Limb (tissue), 2 donors: ENCODE measurements around the gene AASS.
A peak's percentile ranks its signal among the peaks of the same experiment; 100 is the strongest.

Experiments
- DNase-seq, 2 donors: peaks; one replicate each; pipeline ENCODE4 v3.0.0-alpha.2; 2016; ENCODE audit errors: extremely low spot score in 2 of 2

AASS gene

GRCh38 chr7:122046402-122046801 is 97.6 kb downstream of the AASS start:
- no peak for DNase-seq

DNA sequence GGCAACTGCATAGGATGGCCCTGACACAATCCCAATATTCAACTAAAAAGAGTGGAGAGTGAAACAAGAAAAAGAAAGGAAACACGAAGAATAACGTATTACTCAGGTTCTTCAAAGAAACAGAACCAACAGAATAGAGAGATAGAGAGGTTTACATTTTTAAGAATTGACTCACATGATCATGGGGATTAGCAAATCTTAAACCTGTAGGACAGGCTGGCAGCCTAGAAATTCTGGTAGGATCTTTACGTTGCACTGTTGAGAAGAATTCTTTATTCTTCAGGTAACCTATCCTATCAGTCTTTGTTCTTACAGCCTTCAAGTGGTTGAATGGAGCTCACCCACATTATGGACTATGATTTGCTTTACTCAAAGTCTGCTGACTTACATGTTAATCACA is 103.9 kb downstream of the AASS start:
- no peak for DNase-seq

DNA sequence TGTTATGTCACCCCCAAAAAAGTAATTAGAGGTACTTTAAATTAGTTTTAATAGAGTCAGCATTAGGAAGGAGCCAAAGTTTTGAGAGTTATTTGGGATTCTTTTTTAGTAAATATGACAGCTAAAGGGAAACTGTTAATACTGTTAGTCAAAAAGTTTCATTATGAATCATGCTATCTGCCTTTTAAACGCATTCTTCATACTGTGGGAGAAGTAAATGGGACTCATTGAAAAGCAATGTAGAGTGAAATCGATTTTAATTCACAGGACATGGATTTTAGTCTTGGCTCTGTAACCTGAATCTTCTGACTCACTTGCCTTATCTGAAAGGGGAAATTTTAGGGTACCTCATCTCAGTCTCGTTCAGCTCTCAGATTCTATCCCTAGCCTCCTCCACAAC is 105.1 kb downstream of the AASS start:
- peak in 1 of 2 donors; percentile 3 for DNase-seq

DNA sequence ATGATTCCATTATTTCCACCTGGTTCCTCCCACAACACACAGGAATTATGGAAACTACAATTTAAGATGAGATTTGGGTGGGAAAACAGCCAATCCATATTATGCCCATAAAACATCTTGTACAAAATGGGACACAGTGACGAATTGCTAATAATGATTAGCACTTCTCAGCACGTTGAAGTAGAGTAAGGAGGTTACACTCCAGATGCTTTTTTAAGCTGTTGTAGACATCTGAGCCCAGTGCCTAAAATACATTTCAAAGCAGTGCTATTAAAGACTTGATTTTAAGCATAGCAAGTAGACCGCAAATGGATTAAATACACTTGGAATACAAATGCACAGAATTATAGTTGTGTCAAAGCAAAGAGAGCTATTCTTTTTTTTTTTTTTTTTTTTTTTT is 105.9 kb downstream of the AASS start:
- no peak for DNase-seq

DNA sequence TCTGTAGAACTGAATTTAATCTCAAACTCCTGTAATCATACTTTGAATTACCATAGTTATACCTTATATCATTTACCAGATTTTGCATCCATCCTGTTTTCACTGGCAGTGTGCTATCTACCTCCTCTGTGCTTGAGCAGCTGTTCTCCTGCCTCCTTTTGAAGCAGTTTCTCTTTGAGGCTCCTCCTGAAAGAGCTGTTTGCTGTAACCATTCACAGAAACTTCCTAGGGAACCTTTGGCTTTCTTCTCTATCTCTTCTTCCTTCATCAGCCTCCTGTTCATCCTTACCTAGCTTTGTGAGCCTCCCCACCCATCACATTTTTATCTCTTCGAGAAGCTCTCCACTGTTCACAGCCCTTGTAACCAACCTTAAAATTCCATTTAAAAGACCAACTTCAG is 108.2 kb downstream of the AASS start:
- DNase-seq: no peak

GRCh38 chr7:122033641-122034040 is 110.4 kb downstream of the AASS start:
- no peak for DNase-seq

GRCh38 chr7:122027058-122027457 is 117.0 kb downstream of the AASS start:
- DNase-seq: no peak
